NOMO-1 treated with DMSO at 0.1 percent for 48 hours (cell line): ENCODE measurements around the gene KLKB1.
A peak's percentile ranks its signal among the peaks of the same experiment; 100 is the strongest.
"Not testable (repeated sequence)": the region's sequence is repeated elsewhere in the genome, so short reads cannot be mapped to it uniquely, and the experiment has no call there.

Experiments used
- DNase-seq: peaks from one replicate; lab custom pipeline; 2025; ENCODE audit not compliant: unreplicated experiment; lab: John Stamatoyannopoulos, UW

Gene KLKB1

DNA sequence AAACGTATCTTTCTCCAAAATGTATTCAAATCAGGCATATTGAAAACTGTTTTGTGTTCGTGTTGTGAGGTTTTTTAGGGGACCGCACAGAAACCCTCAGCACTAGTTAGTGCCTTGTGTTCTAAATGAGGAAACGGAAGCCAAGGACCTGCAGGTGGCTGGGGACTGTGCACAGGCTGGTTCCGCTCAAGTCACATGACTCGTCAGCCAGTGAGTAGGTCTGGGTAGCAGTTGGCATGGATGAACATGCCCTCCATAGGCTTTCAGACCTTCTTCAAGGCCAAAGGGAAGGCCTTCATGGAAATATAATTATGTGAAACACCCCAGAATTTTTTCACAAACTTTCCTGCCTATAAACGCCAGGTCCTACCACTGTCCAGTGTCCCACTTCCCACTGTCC, 37.4 kb downstream of the KLKB1 start:
- peak; percentile 1 for DNase-seq

DNA sequence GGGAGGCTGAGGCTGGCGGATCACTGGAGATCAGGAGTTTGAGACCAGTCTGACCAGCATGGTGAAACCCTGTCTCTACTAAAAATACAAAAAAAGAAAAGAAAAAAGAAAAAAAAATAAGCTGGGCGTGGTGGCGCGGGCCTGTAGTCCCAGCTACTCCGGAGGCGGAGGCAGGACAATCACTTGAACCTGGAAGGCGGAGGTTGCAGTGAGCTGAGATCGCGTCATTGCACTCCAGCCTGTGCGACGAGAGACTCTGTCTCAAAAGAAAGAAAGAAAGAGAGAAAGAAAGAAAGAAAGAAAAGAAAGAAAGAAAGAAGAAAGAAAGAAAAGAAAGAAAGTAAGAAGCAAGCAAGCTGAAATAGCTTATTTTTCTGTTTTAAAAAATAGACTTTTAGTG, 37.9 kb downstream of the KLKB1 start:
- DNase-seq, result not testable (repeated sequence)

DNA sequence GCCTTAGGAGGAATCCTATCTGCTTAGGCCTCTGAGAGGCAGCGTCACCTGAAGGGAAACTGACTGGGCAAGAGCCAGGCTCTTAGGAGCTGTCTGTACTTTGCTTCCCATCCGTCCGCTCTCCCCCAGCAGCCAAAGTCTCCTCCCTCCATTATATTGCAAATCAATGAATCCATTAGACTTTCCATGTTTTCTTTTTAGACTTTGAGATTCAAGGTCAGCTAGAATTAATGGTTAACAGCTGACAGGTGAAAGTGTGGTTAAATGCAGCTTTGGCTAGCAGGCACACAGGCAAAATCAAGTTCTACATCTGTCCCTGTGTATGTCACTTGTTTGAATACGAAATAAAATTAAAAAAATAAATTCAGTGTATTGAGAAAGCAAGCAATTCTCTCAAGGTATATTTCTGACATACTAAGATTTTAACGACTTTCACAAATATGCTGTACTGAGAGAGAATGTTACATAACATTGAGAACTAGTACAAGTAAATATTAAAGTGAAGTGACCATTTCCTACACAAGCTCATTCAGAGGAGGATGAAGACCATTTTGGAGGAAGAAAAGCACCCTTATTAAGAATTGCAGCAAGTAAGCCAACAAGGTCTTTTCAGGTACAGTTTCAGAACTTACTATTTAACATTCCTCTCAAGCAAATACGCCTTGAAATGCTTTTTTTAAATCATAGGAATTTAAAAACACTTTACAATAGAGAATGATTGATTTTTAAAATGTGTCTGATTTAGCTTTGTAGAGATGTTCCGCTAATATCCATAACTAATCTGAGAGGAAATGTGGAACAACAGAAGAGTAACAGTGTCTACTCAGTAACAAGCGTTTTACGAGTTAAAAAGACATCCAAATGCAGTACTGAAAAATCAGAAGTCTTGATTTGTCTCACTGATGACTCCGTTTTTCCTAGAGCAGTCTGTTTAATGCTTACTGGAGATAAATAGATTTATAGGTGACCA, 38.7 kb downstream of the KLKB1 start, which contains the start of gene F11:
TSS of gene F11 (plus strand) at position 507 of the 970 bp plus-strand sequence. CDS start 948 bp downstream, outside the sequence.
- DNase-seq, result no peak

DNA sequence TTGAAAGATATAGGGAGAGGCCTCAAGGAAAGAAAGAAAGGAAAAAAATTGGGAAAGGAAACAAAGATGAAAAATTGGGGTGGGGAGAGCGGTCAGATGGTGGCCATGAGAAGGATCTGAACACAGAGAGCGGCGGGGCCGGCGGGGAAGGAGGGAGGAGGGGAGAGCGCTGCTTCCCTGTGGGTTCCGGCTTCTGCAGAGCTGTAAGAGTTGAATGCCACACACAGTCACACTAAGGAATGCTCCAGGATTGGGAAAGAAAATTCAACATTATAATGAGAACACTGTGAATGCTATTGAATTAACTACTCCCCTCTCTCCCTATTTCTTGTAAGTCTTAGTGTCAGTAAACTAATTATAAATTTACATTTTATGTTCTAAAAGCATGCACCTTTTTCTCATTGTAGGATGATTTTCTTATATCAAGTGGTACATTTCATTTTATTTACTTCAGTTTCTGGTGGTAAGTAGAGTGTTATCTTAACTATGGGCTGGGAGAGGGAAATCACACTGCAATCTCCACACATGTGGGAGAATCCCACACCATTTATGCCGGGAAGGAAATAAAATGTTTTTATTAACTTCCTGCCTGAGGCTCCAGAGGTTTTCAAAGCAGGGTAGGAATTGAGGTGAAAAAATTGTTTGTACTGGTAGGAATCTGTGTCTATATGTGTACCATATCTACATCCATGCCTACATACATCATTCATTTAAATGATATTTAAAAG, 39.6 kb downstream of the KLKB1 start:
- no peak for DNase-seq

DNA sequence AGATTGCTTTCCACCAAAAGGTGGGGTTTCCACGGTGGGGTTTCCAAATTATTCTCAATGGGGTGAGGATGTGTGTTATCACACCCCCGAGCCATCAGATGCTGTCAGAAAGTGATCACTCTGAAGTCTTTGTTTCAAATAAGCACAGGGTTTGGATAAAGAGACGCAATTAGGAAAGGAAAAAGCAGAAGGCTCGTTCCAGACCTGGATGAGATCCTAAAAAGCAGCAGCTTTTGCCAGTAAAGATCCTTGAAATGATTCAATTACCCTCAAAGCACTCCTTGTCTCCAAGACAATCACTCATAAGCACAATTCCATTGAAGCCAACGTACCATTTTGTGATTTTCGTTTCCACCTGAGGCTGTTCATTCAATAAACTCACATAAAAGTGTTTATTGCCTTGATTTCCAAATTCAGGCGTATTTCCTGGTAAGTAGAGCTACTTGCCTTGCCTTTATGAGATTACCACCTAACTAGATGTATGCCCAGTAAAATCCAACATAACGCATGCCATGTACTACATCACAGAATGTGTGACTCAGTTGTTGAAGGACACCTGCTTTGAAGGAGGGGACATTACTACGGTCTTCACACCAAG, 43.9 kb downstream of the KLKB1 start:
- DNase-seq, result no peak

DNA sequence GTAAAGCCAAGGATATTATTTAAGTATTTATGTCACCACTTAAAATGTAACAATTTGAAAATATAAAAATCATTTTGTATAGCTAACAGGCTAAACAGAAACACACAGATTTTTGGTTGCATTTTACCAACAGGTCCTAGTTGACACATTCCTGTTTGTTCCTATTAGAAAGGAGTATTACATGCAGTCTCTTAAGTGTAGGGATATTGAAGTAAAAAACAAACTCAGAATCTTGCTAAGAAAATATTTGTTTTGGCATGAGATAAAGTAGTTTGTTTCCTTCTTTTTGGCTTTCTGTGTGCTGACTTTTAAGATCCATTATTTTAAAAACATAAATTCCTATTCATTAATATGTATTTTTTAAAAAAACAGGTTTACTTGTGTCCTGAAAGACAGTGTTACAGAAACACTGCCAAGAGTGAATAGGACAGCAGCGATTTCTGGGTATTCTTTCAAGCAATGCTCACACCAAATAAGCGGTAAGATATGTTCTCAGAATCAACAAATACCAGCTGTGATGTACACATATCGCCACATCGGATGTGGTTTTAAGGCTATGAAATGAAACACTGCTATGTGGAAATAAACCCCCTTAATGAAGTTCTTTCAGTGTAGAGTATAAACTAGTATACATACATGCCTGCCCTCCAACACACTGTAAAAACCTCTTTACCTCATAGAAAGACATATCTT, 45.5 kb downstream of the KLKB1 start:
- DNase-seq, result no peak

DNA sequence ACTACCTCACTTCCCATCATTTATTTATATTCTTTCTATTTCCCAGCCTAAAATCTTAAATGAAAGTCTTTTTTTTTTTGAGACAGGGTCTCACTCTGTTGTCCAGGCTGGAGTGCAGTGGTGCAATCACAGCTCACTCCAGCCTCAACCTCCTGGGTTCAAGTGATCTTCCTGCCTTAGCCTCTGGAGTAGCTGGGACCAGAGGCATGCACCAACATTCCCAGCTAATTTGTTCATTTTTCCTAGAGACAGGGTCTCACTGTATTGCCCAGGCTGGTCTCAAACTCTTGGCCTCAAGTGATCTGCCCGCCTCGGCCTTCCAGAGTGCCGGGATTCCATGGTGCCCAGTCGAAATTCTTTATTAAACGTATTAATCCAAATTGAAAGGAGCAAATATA, 46.1 kb downstream of the KLKB1 start:
- DNase-seq, result not testable (repeated sequence)

DNA sequence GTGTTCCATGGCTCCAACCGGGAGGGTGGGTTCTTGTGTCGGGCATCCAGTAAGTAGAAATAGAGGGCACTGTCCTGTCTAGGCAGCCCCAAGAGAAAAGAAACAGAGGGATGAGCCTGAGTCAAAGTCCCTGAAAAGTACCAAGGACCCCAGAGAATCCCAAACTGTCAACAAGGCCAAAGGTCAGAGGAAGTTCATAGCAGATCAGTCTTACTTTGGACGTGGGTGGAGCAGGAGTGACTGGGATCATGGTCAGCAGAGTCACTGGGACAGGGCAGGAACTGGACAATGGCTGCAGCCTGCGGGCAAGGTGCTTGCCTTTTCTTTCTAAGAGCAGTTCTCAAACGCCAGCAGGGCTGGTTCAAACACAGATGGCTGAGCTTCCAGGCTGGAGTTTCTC, 56.0 kb downstream of the KLKB1 start:
- DNase-seq, result no peak

DNA sequence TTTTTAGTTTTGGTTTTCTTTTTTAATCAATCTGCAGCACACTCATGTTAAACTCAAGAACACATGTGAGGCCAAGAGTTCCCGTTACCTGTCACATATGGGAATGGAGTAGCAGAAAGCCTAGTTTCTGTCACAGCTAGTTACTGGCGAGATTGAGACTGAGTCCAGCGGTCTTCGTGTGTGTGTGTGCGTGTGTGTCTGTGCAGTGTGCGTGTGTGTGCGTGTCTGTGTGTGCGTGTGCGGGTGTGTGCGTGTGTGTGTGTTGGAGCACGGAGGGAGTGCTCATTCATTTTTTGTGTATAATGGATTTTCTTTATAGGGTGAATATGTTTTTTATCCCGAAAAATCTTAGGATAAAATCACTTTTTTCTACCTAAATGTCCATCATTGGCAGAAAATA, 57.8 kb downstream of the KLKB1 start:
- no peak for DNase-seq

DNA sequence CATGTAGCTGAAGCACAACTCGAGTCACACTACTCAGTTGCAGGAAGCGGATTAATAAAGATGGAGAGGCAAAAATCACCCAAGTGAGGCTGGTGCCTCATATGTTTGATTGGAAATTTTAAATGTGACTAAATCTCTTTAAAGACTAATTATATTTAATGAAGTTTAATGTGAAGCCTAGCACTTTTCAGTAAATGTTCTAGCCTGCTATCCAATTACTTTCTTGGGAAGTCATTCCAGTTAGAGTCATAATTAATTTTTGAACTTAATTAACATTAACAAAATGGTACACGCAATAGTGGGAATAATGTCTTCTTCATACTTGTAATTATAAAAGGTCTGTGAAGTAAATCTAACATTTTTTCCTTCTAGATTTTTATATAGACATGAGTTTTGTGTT, 59.3 kb downstream of the KLKB1 start:
- DNase-seq, result no peak

DNA sequence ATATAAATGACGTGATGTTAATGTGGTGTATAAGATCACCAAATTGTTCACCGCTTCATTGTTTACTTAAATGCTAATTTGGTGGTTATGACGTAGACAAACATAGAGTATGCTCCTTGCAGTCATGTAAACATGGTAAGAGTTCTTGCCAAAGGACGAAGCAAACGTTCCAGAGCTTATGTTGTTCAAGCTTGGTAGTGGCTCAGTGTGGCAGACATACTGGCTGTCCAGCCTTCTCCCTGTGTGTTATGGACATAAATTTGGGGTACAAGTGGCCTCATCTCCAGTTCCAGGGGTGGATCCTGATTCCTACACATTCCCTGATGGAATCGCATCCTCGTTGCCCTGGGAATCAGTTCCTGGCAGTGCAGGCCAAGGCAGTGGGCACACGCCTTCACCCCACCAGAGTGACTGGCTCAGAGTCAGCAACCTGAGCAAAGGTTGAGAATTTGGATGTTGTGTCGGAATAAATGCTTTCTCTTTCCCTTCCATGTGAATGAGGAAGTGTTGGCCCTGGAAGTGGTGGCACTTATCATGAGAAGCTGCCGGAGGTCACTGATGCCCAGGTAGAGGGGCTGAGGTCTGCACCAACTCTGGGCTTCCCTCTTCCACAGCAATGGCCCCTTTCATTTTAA, 64.1 kb downstream of the KLKB1 start:
- no peak for DNase-seq

DNA sequence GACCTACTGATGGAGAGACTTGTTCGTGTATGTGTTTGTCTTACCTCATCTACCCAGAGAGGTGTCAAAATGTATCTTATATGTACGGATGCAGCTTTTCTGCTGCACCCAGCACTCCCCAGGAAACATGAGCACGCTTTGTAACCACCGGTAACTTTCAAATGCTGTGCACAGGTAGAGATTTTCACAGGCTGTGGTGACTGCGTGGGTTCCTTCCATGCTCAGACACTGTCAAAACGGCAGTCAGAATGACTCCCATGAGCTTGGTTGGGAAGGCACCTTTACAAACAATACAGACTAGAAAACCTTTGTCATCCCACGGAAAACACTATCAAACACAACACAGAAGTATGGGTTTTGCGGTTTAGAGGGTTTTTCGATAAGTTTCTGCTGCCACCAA, 66.9 kb downstream of the KLKB1 start:
- no peak for DNase-seq

DNA sequence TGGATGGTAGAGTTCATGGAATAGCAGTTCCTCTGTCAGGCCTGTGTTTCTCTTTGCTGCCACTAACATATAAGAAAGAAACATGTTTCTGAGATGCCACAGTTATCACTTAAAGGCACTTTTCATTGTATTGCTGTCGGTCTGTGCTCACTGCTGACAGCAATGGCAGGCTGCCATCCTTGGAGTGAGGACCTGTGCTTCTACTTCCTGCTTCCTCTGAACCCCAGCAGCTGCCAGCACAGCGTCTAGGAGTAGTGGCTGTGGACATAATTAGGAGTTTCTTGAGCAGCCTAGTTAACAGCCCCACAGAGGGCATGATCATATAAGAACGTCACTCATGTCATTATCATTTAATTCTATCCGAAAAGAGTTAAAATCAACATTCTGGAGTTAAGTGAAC, 69.2 kb downstream of the KLKB1 start:
- no peak for DNase-seq

DNA sequence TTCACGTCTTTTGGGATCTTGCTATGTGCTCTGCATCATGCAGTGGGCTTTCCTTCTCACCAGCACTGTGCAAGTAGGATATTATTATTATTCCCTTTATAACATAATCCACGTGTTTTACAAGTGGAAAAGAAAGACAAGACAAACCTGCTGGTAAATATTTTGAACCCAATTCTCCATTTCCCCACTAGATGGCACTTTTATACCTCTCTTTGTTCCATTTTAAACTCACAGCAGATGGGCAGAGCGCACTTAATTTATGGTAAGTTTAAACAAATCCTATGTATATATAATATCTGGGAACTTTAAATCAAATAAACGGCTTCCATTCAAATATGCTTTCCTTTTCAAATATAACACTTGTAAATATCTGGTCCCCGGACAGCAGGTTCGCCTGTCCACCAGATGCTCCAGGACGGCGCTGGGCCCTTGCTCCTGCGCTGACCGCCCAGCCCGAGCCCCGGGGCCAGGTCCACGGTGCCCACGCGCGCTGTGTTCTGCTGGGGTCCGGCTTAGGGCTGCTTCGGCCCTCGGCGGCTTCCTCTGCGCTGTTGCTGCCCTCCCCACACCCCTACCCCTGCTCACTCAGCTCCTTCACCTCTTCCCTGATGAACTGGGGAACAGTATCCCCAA, 69.8 kb downstream of the KLKB1 start:
- peak; percentile 32 for DNase-seq

DNA sequence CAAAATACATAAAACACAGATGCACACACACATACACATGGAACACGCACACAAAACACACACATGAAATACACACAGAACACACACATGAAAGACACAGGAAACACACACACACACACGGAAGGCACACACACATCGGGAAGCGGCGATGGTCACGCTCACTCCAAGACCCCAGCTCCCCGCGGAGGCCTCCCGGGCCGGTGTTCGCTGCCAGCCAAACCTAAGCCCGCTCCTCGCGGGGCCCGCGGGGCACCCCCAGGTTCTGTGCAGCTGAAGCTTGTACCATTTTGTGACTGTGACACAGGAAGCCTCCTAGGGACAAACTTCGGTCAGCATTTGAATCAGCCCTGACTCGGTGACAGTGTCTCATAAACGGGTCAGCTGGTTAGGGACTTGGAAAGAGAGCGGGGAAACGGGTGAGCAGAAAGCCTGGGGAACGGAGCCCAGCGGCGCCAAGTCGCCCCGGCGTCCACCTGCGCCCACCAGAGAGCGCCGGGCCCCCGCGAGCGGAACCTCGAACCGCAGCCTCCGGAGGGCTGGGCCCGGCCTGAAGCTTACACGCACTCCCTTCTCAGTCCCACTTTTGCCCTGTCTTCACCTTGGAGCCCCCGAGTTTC, 70.8 kb downstream of the KLKB1 start:
- DNase-seq, result no peak

DNA sequence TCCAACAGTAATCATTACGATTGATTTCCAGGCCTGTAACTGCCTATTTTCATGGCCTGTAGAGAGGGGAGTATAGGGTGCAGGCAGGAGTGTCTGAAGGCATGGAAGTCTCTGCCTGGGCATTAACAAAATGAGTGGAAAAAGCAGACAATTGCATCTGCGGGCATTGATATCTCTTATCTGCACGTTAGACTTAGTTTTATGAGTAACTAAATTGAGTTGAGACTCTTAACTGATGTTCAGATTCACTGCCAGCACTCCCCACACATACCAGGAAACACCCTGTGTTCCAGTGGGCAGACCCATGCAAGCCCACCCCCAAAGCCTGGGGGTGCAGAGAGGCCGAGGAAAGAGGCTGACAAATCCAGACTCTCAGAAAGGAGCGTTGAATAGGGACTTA, 72.0 kb downstream of the KLKB1 start:
- DNase-seq, result no peak

DNA sequence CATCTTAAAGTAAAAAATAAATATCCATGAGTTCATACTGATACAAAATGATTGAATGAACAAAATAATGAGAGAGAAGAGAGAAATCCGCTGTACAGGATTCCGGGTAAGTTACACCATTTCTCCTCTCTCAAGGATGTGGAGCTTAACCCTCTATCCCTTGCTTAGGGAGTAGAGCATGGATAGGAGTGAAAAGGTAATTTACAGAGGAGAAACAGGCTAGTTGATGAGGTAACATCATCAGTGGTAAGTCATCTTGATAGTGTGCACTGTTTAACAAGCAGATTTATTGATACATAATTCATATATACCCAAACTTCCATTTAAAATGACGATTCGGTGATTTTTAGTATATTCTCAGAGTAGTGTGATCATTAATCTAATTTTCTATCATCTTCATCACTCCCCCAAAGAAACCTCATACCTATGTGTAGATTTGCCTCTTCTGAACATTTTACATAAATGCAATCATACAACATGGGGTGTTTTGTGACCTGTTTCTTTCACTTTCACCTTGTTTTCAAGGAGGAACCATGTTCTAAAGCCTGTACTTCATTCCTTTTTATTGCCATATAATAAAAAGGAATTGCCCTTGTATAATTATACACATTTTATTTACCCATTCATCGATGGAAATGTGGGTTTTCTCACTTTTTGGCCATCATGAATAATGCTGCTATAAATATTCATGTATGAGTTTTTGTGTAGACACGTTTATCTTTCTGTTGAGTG, 73.5 kb downstream of the KLKB1 start:
- no peak for DNase-seq

DNA sequence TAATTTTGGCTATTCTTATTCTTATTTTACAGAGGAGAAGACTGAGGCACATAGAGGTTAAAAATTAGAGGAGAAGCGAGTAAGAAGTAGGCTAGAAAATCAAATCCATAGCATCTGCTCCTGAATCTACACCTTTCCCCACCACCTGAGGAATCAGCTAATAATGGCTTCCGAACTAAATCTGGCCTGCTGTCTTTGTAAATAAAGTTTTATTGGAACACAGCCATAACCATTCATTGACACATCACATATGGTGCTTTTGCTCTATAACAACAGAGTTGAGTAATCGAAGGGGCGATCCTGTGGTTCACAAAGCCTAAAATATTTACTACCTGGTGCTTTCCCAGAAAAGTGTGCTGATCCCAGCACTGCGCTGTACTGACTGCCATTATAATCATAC, 76.9 kb downstream of the KLKB1 start:
- DNase-seq, result no peak

DNA sequence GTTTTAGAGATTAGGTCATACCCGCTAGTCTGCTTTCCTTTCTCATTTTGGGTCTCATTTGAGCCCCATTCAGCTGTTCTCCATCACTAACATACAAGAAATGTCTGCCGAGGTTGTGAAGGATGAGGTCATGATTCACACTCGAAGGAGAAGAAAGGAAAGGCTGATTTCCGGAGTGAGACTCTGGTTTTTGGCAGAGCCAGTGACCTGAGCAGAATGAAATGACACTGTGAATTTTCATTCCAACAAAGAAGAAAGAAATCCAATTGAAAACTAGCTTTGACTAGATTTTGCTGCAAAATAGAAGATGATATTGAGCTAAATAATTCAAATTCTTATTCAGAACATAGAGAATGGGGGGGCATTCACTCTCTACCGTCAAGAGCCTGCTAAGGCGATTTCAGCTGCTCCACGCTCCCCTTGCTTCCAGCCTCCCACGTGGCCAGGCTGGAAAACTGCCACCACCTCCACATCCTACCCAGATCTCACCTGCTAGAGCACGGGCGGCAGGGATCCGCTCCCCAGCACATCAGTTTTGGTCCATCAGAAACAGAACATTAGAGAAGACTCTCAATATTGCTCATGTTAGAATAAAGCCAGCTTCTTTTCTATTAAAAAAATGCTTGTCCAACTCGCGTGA, 77.7 kb downstream of the KLKB1 start:
- DNase-seq, result no peak
